HEK293 (cell line): Measurements from ENCODE around the gene UBIAD1.
A peak's percentile ranks its signal among the peaks of the same experiment; 100 is the strongest.

Experiments used
- BCL11A ChIP-seq: fragments of 450-650 bp; formaldehyde crosslinking; IDR thresholded peaks from 2 replicates; pipeline ENCODE4 v1.5.1; 2016; ENCODE audit warnings: low read depth, missing biosample characterization, missing genetic modification characterization
- FEZF1 ChIP-seq: fragments of 450-650 bp; formaldehyde crosslinking; IDR thresholded peaks from 2 replicates; pipeline ENCODE4 v1.5.1; 2016; ENCODE audit warnings: missing biosample characterization, missing genetic modification characterization
- KLF10 ChIP-seq: fragments of 450-650 bp; IDR thresholded peaks from 2 replicates; pipeline ENCODE4 v1.5.1; 2018; ENCODE audit warnings: missing biosample characterization, mild to moderate bottlenecking, missing genetic modification characterization
- KLF9 ChIP-seq: fragments of 450-650 bp; formaldehyde crosslinking; IDR thresholded peaks from 2 replicates; pipeline ENCODE4 v1.5.1; 2016; ENCODE audit warnings: missing biosample characterization, missing genetic modification characterization, low read depth
- SP3 ChIP-seq: fragments of 450-650 bp; formaldehyde crosslinking; IDR thresholded peaks from 2 replicates; pipeline ENCODE4 v1.5.1; 2016; ENCODE audit warnings: missing biosample characterization, missing genetic modification characterization
- ZBTB1 ChIP-seq: fragments of 450-650 bp; formaldehyde crosslinking; IDR thresholded peaks from 2 replicates; pipeline ENCODE4 v1.5.1; 2016; ENCODE audit warnings: missing biosample characterization, missing genetic modification characterization
- ZNF10 ChIP-seq: fragments of 450-650 bp; formaldehyde crosslinking; IDR thresholded peaks from 2 replicates; pipeline ENCODE4 v1.5.1; 2017; ENCODE audit warnings: missing biosample characterization, missing genetic modification characterization
- ZNF23 ChIP-seq: fragments of 450-650 bp; formaldehyde crosslinking; IDR thresholded peaks from 2 replicates; pipeline ENCODE4 v1.5.1; 2016; ENCODE audit warnings: missing biosample characterization, missing genetic modification characterization, borderline replicate concordance
- ZNF324 ChIP-seq: fragments of 450-650 bp; formaldehyde crosslinking; IDR thresholded peaks from 2 replicates; pipeline ENCODE4 v1.5.1; 2016; ENCODE audit warnings: missing biosample characterization, missing genetic modification characterization
- ZNF350 ChIP-seq: fragments of 450-650 bp; formaldehyde crosslinking; IDR thresholded peaks from 2 replicates; pipeline ENCODE4 v1.5.0; 2017; ENCODE audit warnings: missing biosample characterization, mild to moderate bottlenecking, missing genetic modification characterization
- ZNF391 ChIP-seq: fragments of 450-650 bp; formaldehyde crosslinking; IDR thresholded peaks from 2 replicates; pipeline ENCODE4 v1.5.1; 2016; ENCODE audit warnings: low read depth, missing biosample characterization, missing genetic modification characterization, borderline replicate concordance
- ZNF423 ChIP-seq: fragments of 450-650 bp; formaldehyde crosslinking; IDR thresholded peaks from 2 replicates; pipeline ENCODE4 v1.5.1; 2016; ENCODE audit warnings: missing biosample characterization, missing genetic modification characterization
- ZNF48 ChIP-seq: fragments of 450-650 bp; formaldehyde crosslinking; IDR thresholded peaks from 2 replicates; pipeline ENCODE4 v1.5.1; 2016; ENCODE audit warnings: missing biosample characterization, missing genetic modification characterization
- ZNF624 ChIP-seq: fragments of 450-650 bp; formaldehyde crosslinking; IDR thresholded peaks from 2 replicates; pipeline ENCODE4 v1.5.1; 2017; ENCODE audit warnings: missing biosample characterization, missing genetic modification characterization
- ZNF664 ChIP-seq: fragments of 450-650 bp; formaldehyde crosslinking; IDR thresholded peaks from 2 replicates; pipeline ENCODE4 v1.5.1; 2016; ENCODE audit warnings: missing biosample characterization, missing genetic modification characterization
- ZNF777 ChIP-seq: fragments of 450-650 bp; formaldehyde crosslinking; IDR thresholded peaks from 2 replicates; pipeline ENCODE4 v1.5.1; 2017; ENCODE audit warnings: missing biosample characterization, missing genetic modification characterization, borderline replicate concordance
- ZNF791 ChIP-seq: fragments of 450-650 bp; formaldehyde crosslinking; IDR thresholded peaks from 2 replicates; pipeline ENCODE4 v1.5.1; 2016; ENCODE audit warnings: missing biosample characterization, missing genetic modification characterization
- ZNF843 ChIP-seq: fragments of 450-650 bp; formaldehyde crosslinking; IDR thresholded peaks from 2 replicates; pipeline ENCODE4 v1.5.1; 2016; ENCODE audit warnings: missing biosample characterization, missing genetic modification characterization
- TF ChIP-seq, protein P1 (sequence below): fragments of 450-650 bp; formaldehyde crosslinking; IDR thresholded peaks from 2 replicates; pipeline ENCODE4; 2016; ENCODE audit warnings: missing biosample characterization, missing genetic modification characterization
- TF ChIP-seq, protein P2 (sequence below): fragments of 450-650 bp; formaldehyde crosslinking; IDR thresholded peaks from 2 replicates; pipeline ENCODE4 v1.5.1; 2016; ENCODE audit warnings: missing biosample characterization, missing genetic modification characterization
- TF ChIP-seq, protein P3 (sequence below): fragments of 450-650 bp; formaldehyde crosslinking; IDR thresholded peaks from 2 replicates; pipeline ENCODE4 v1.5.1; 2016; ENCODE audit warnings: missing biosample characterization, missing genetic modification characterization, borderline replicate concordance
- TF ChIP-seq, protein P4 (sequence below): fragments of 450-650 bp; formaldehyde crosslinking; IDR thresholded peaks from 2 replicates; pipeline ENCODE4 v1.5.1; 2016; ENCODE audit warnings: missing biosample characterization, missing genetic modification characterization
- TF ChIP-seq, protein P5 (sequence below): fragments of 450-650 bp; formaldehyde crosslinking; IDR thresholded peaks from 2 replicates; pipeline ENCODE4 v1.5.1; 2016; ENCODE audit warnings: missing biosample characterization, missing genetic modification characterization
- TF ChIP-seq, protein P6 (sequence below): fragments of 450-650 bp; formaldehyde crosslinking; IDR thresholded peaks from 2 replicates; pipeline ENCODE4 v1.5.1; 2016; ENCODE audit warnings: missing biosample characterization, missing genetic modification characterization
- TF ChIP-seq, protein P7 (sequence below): fragments of 450-650 bp; formaldehyde crosslinking; IDR thresholded peaks from 2 replicates; pipeline ENCODE4 v1.5.1; 2016; ENCODE audit warnings: missing biosample characterization, missing genetic modification characterization
- TF ChIP-seq, protein P8 (sequence below): fragments of 450-650 bp; formaldehyde crosslinking; IDR thresholded peaks from 2 replicates; pipeline ENCODE4 v1.5.1; 2016; ENCODE audit warnings: missing biosample characterization, missing genetic modification characterization
- TF ChIP-seq, protein P9 (sequence below): fragments of 450-650 bp; formaldehyde crosslinking; IDR thresholded peaks from 2 replicates; pipeline ENCODE4 v1.5.1; 2016; ENCODE audit warnings: missing biosample characterization, missing genetic modification characterization

The UBIAD1 gene

DNA sequence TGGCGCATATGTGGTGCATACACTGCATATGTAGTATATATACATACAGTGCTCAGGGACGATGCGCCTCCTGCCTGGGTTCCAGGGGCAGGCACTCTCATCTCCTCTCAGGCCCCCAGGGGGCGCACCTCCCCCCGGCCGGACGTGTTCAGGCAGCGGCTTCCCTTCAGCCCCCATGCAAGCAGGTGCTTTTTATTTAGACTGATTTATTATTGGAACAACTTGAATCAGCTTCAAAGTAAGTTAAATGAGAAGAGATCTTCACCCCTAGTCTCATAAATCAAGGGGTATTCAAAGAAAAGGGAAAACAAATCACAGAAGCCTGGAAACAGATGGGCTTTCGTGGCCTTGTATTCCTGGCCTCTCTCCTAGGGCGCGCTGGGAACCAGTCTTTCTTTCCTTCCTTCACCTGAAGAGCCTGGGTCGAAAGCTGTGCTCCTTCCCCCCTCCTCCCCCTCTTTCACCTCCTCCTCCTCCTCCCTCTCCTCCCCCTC, 64.6 kb downstream of the UBIAD1 start (continued):
- TF ChIP-seq, protein P1, sequence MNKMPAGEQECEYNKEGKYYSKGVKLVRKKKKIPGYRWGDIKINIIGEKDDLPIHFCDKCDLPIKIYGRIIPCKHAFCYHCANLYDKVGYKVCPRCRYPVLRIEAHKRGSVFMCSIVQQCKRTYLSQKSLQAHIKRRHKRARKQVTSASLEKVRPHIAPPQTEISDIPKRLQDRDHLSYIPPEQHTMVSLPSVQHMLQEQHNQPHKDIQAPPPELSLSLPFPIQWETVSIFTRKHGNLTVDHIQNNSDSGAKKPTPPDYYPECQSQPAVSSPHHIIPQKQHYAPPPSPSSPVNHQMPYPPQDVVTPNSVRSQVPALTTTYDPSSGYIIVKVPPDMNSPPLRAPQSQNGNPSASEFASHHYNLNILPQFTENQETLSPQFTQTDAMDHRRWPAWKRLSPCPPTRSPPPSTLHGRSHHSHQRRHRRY (tag by site-specific recombination), result no peak
- TF ChIP-seq ZNF843 (tag by site-specific recombination) (no peak), KLF9 (tag by site-specific recombination) (no peak), BCL11A (tag by site-specific recombination) (no peak), ZNF391 (tag by site-specific recombination) (0 out of 2 replicates have a peak, but pooled peaks have one; percentile 14), ZNF664 (tag by site-specific recombination) (no peak), ZNF791 (tag by site-specific recombination) (no peak), ZNF777 (no peak), KLF10 (tag by site-specific recombination) (no peak), ZNF23 (no peak), ZNF324 (tag by site-specific recombination) (no peak), ZNF48 (tag by site-specific recombination) (no peak), ZNF423 (tag by site-specific recombination) (no peak), ZNF624 (tag by site-specific recombination) (no peak), SP3 (no peak), ZBTB1 (no peak), ZNF10 (tag by site-specific recombination) (peak; percentile 38; the same call in 1 of the 2 replicates), FEZF1 (no peak), ZNF350 (tag by site-specific recombination) (no peak)
- TF ChIP-seq, protein P2, sequence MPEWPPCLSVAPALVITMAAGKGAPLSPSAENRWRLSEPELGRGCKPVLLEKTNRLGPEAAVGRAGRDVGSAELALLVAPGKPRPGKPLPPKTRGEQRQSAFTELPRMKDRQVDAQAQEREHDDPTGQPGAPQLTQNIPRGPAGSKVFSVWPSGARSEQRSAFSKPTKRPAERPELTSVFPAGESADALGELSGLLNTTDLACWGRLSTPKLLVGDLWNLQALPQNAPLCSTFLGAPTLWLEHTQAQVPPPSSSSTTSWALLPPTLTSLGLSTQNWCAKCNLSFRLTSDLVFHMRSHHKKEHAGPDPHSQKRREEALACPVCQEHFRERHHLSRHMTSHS (tag by site-specific recombination), result no peak
- TF ChIP-seq, protein P3, sequence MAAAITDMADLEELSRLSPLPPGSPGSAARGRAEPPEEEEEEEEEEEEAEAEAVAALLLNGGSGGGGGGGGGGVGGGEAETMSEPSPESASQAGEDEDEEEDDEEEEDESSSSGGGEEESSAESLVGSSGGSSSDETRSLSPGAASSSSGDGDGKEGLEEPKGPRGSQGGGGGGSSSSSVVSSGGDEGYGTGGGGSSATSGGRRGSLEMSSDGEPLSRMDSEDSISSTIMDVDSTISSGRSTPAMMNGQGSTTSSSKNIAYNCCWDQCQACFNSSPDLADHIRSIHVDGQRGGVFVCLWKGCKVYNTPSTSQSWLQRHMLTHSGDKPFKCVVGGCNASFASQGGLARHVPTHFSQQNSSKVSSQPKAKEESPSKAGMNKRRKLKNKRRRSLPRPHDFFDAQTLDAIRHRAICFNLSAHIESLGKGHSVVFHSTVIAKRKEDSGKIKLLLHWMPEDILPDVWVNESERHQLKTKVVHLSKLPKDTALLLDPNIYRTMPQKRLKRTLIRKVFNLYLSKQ (tag by site-specific recombination), result no peak
- TF ChIP-seq, protein P4, sequence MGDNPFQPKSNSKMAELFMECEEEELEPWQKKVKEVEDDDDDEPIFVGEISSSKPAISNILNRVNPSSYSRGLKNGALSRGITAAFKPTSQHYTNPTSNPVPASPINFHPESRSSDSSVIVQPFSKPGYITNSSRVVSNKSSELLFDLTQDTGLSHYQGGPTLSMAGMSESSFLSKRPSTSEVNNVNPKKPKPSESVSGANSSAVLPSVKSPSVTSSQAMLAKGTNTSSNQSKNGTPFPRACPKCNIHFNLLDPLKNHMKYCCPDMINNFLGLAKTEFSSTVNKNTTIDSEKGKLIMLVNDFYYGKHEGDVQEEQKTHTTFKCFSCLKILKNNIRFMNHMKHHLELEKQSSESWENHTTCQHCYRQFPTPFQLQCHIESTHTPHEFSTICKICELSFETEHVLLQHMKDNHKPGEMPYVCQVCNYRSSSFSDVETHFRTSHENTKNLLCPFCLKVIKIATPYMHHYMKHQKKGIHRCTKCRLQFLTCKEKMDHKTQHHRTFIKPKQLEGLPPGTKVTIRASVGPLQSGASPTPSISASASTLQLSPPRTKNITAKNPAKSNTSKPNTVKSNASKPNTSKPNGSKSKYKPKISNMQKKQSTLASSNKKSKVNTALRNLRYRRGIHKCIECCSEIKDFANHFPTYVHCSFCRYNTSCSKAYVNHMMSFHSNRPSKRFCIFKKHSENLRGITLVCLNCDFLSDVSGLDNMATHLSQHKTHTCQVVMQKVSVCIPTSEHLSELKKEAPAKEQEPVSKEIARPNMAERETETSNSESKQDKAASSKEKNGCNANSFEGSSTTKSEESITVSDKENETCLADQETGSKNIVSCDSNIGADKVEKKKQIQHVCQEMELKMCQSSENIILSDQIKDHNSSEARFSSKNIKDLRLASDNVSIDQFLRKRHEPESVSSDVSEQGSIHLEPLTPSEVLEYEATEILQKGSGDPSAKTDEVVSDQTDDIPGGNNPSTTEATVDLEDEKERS (tag by site-specific recombination), result no peak
- TF ChIP-seq, protein P5, sequence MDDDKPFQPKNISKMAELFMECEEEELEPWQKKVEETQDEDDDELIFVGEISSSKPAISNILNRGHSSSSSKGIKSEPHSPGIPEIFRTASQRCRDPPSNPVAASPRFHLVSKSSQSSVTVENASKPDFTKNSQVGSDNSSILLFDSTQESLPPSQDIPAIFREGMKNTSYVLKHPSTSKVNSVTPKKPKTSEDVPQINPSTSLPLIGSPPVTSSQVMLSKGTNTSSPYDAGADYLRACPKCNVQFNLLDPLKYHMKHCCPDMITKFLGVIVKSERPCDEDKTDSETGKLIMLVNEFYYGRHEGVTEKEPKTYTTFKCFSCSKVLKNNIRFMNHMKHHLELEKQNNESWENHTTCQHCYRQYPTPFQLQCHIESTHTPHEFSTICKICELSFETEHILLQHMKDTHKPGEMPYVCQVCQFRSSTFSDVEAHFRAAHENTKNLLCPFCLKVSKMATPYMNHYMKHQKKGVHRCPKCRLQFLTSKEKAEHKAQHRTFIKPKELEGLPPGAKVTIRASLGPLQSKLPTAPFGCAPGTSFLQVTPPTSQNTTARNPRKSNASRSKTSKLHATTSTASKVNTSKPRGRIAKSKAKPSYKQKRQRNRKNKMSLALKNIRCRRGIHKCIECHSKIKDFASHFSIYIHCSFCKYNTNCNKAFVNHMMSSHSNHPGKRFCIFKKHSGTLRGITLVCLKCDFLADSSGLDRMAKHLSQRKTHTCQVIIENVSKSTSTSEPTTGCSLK (tag by site-specific recombination), result no peak
- TF ChIP-seq, protein P6, sequence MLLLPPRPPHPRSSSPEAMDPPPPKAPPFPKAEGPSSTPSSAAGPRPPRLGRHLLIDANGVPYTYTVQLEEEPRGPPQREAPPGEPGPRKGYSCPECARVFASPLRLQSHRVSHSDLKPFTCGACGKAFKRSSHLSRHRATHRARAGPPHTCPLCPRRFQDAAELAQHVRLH (tag by site-specific recombination), result no peak
- TF ChIP-seq, protein P7, sequence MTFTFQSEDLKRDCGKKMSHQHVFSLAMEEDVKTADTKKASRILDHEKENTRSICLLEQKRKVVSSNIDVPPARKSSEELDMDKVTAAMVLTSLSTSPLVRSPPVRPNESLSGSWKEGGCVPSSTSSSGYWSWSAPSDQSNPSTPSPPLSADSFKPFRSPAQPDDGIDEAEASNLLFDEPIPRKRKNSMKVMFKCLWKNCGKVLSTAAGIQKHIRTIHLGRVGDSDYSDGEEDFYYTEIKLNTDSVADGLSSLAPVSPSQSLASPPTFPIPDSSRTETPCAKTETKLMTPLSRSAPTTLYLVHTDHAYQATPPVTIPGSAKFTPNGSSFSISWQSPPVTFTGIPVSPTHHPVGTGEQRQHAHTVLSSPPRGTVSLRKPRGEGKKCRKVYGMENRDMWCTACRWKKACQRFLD (tag by site-specific recombination), result no peak
- TF ChIP-seq, protein P8, sequence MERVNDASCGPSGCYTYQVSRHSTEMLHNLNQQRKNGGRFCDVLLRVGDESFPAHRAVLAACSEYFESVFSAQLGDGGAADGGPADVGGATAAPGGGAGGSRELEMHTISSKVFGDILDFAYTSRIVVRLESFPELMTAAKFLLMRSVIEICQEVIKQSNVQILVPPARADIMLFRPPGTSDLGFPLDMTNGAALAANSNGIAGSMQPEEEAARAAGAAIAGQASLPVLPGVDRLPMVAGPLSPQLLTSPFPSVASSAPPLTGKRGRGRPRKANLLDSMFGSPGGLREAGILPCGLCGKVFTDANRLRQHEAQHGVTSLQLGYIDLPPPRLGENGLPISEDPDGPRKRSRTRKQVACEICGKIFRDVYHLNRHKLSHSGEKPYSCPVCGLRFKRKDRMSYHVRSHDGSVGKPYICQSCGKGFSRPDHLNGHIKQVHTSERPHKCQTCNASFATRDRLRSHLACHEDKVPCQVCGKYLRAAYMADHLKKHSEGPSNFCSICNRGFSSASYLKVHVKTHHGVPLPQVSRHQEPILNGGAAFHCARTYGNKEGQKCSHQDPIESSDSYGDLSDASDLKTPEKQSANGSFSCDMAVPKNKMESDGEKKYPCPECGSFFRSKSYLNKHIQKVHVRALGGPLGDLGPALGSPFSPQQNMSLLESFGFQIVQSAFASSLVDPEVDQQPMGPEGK (tag by site-specific recombination), result peak; percentile 38; the same call in 1 of the 2 replicates
- TF ChIP-seq, protein P9, sequence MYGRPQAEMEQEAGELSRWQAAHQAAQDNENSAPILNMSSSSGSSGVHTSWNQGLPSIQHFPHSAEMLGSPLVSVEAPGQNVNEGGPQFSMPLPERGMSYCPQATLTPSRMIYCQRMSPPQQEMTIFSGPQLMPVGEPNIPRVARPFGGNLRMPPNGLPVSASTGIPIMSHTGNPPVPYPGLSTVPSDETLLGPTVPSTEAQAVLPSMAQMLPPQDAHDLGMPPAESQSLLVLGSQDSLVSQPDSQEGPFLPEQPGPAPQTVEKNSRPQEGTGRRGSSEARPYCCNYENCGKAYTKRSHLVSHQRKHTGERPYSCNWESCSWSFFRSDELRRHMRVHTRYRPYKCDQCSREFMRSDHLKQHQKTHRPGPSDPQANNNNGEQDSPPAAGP, result no peak
